ENCODE data around the gene MOXD1. TPM values are rescaled to one million over a fixed set of nuclear protein-coding genes. Genes with fewer than 3 reads are reported as not detected.

Gene MOXD1
- total RNA-seq, 1 donor = 78.8 TPM

GRCh38 chr6:132391391-132392269 lies 9.6 kb downstream of the MOXD1 start:
- H3K4me3 ChIP-seq (ENCODE audit: low read depth, low read length) = no peak overlapping the region
- TF ChIP-seq, protein P1, sequence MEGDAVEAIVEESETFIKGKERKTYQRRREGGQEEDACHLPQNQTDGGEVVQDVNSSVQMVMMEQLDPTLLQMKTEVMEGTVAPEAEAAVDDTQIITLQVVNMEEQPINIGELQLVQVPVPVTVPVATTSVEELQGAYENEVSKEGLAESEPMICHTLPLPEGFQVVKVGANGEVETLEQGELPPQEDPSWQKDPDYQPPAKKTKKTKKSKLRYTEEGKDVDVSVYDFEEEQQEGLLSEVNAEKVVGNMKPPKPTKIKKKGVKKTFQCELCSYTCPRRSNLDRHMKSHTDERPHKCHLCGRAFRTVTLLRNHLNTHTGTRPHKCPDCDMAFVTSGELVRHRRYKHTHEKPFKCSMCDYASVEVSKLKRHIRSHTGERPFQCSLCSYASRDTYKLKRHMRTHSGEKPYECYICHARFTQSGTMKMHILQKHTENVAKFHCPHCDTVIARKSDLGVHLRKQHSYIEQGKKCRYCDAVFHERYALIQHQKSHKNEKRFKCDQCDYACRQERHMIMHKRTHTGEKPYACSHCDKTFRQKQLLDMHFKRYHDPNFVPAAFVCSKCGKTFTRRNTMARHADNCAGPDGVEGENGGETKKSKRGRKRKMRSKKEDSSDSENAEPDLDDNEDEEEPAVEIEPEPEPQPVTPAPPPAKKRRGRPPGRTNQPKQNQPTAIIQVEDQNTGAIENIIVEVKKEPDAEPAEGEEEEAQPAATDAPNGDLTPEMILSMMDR (IDR thresholded peaks at IDR 0.05; ENCODE audit: insufficient read depth, low read length) = no peak
- peak; percentile 72 for DNase-seq (ENCODE audit: low read depth)

DNA sequence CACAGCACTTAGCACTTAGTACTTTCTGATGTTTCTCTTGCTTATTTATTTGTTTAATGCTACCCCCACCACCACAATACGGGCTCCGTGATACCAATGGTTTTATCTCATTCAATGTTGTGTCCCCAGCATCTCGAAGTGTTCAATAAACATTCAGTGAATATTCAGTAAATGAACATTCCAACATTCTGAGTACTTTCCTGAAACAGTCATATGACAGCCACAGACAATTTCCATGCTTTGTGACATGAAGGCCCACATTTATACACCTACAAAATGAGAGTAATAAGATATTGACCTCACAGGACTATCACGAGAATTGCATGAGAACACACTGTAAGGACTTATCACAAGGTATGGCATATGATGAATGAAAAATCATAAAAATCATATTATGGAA lies 10.8 kb downstream of the MOXD1 start:
- no peak for DNase-seq (ENCODE audit: low read depth)
- no peak overlapping the region for H3K4me3 ChIP-seq (ENCODE audit: low read depth, low read length)
- TF ChIP-seq, protein P1 (IDR thresholded peaks at IDR 0.05; ENCODE audit: insufficient read depth, low read length) = no peak

DNA sequence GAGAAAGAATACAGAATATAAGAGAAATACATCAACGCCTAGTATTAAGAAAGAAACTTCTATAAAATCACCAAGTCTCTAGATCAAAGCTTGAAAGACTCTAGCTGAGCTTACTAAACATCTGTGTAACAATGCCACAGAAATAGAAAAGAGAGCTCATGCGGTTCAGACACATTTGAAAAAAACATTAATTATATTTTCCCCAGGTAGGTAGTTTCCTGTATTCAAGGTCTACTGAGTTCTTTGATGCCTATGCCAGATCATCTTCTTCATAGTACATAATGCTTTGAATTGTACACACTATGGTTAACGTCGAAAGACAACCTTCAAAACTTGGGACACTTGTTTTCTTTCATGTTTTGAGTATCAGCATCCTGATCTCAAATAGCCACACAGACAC lies 11.3 kb downstream of the MOXD1 start:
- no peak overlapping the region for H3K4me3 ChIP-seq (ENCODE audit: low read depth, low read length)
- no peak for DNase-seq (ENCODE audit: low read depth)
- TF ChIP-seq, protein P1 (IDR thresholded peaks at IDR 0.05; ENCODE audit: insufficient read depth, low read length) = no peak

GRCh38 chr6:132388291-132388690 lies 13.0 kb downstream of the MOXD1 start:
- no peak overlapping the region for H3K4me3 ChIP-seq (ENCODE audit: low read depth, low read length)
- TF ChIP-seq, protein P1 (IDR thresholded peaks at IDR 0.05; ENCODE audit: insufficient read depth, low read length) = no peak
- no peak for DNase-seq (ENCODE audit: low read depth)

DNA sequence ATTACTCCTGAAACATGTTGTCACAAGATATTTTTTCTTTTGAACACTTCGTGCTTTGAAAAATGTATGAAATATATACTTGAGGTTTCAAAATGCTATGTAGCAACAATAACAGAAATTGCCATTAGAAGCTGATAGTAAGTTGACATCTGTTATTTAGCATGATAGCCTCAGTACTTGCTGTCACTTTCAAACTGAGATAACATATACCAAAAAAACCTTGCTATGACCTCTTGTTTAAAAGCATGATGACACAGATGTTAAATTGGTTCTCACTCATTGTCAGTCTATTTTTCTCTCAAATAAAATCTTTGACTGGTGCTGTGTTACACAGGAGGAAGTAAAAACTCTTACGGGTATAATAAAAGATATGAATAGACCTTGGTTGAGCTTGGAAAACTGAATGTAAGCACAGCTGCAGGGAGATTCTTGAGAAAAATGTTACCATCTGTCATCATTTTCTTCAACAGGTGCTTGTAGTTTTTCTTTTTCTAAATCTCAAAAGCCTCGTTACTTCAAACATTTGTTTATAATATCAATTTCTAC lies 18.6 kb downstream of the MOXD1 start:
- H3K4me3 ChIP-seq (ENCODE audit: low read depth, low read length) = no peak overlapping the region
- TF ChIP-seq, protein P1 (IDR thresholded peaks at IDR 0.05; ENCODE audit: insufficient read depth, low read length) = no peak
- no peak for DNase-seq (ENCODE audit: low read depth)

DNA sequence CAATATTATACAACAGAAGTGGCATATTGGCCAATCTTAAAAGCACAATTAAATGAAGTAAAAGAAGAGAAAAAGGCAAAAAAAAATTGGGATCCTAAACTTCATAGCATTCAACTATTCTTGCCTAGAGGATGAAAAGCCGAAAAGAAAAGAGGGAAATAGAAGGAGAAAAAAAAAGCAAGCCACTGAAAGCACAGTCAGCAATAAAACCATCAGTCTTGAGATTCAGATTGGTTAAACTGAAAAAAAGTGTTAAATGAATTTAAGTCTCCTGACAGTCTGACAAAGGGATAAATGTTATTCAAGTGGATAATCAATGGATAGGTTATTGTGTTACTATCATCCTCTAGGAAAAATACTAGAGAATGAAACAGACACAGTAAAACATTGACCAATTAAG lies 19.9 kb downstream of the MOXD1 start:
- H3K4me3 ChIP-seq (ENCODE audit: low read depth, low read length) = no peak overlapping the region
- TF ChIP-seq, protein P1 (IDR thresholded peaks at IDR 0.05; ENCODE audit: insufficient read depth, low read length) = no peak
- no peak for DNase-seq (ENCODE audit: low read depth)

Measured in fibroblast of the aortic adventitia (primary cell).